IgD-negative memory B cell (primary cell): ENCODE measurements around the gene LRRC70. TPM values are rescaled to one million over a fixed set of nuclear protein-coding genes. Genes with fewer than 3 reads are reported as not detected.
A peak's percentile ranks its signal among the peaks of the same experiment; 100 is the strongest.
"Not testable (repeated sequence)": the region's sequence is repeated elsewhere in the genome, so short reads cannot be mapped to it uniquely, and the experiment has no call there.

ENCODE experiments used
- H3K27ac Mint-ChIP-seq, 3 donors: one replicate each; pipeline ENCODE4 v1.8.0; 2020 to 2022; ENCODE audit warnings: mild to moderate bottlenecking in 3 of 3, mixed read lengths in 3 of 3, moderate library complexity in 1 of 3
- H3K27me3 Mint-ChIP-seq: one replicate; pipeline ENCODE4 v1.8.0; 2021; ENCODE audit warnings: mixed read lengths
- H3K36me3 Mint-ChIP-seq: one replicate; pipeline ENCODE4 v1.8.0; 2020; ENCODE audit warnings: mild to moderate bottlenecking, mixed read lengths
- H3K4me1 Mint-ChIP-seq, 3 donors: one replicate each; pipeline ENCODE4 v1.8.0; 2020 to 2022; ENCODE audit warnings: mixed read lengths in 3 of 3, mild to moderate bottlenecking in 1 of 3
- H3K4me3 Mint-ChIP-seq, 4 donors: one replicate each; pipeline ENCODE4 v1.8.0; 2020 to 2022; ENCODE audit warnings: mild to moderate bottlenecking in 4 of 4, mixed read lengths in 4 of 4, moderate library complexity in 3 of 4
- H3K9me3 Mint-ChIP-seq, 3 donors: one replicate each; pipeline ENCODE4 v1.8.0; 2020 to 2021; ENCODE audit warnings: mixed read lengths in 3 of 3, mild to moderate bottlenecking in 1 of 3
- polyA plus RNA-seq: library from polyadenylated mRNA; unstranded; fragments of 300-500 nt; fragmentation: Illumina TruSeq; gene quantifications from one replicate; pipeline ENCODE4 v1.2.3, GENCODE V29; 2021

Gene LRRC70
- polyA plus RNA-seq, 1 donor from 2014 or later: not detected

GRCh38 chr5:62564101-62564500 lies 14.5 kb upstream of the LRRC70 start:
- H3K4me1 Mint-ChIP-seq: peaks cover 0 to 6% (median 0%) of the 10 kb centered on the region in 3 donors
- no peak overlapping the region for H3K27ac Mint-ChIP-seq
- H3K27me3 Mint-ChIP-seq: no peaks in the 10 kb centered on the region
- peaks cover 22% of the 10 kb centered on the region for H3K36me3 Mint-ChIP-seq
- no peak overlapping the region for H3K4me3 Mint-ChIP-seq
- peaks cover 4 to 25% (median 9%) of the 10 kb centered on the region in 3 donors for H3K9me3 Mint-ChIP-seq

GRCh38 chr5:62565740-62566139 lies 12.9 kb upstream of the LRRC70 start:
- not testable (repeated sequence) for H3K27ac Mint-ChIP-seq, H3K4me3 Mint-ChIP-seq, H3K4me1 Mint-ChIP-seq, H3K27me3 Mint-ChIP-seq
- Mint-ChIP-seq H3K9me3 (peaks cover 4 to 25% (median 9%) of the 10 kb centered on the region in 3 donors), H3K36me3 (peaks cover 21% of the 10 kb centered on the region)

GRCh38 chr5:62568143-62568542 lies 10.5 kb upstream of the LRRC70 start:
- H3K36me3 Mint-ChIP-seq: peaks cover 25% of the 10 kb centered on the region
- H3K27ac Mint-ChIP-seq: no peak overlapping the region
- no peak overlapping the region for H3K4me3 Mint-ChIP-seq
- peaks cover 4 to 25% (median 9%) of the 10 kb centered on the region in 3 donors for H3K9me3 Mint-ChIP-seq
- no peaks in the 10 kb centered on the region for H3K27me3 Mint-ChIP-seq
- peaks cover 0 to 4% (median 3%) of the 10 kb centered on the region in 3 donors for H3K4me1 Mint-ChIP-seq

GRCh38 chr5:62568800-62569432 lies 9.7 kb upstream of the LRRC70 start:
- no peak overlapping the region for H3K4me3 Mint-ChIP-seq
- peaks cover 0 to 4% (median 3%) of the 10 kb centered on the region in 3 donors for H3K4me1 Mint-ChIP-seq
- no peaks in the 10 kb centered on the region for H3K27me3 Mint-ChIP-seq
- H3K27ac Mint-ChIP-seq: no peak overlapping the region
- H3K36me3 Mint-ChIP-seq: peaks cover 25% of the 10 kb centered on the region
- H3K9me3 Mint-ChIP-seq: peaks cover 4 to 25% (median 9%) of the 10 kb centered on the region in 3 donors

GRCh38 chr5:62569470-62569869 lies 9.1 kb upstream of the LRRC70 start:
- Mint-ChIP-seq H3K27ac (no peak overlapping the region), H3K4me3 (no peak overlapping the region), H3K9me3 (peaks cover 4 to 25% (median 9%) of the 10 kb centered on the region in 3 donors), H3K4me1 (peaks cover 0 to 5% (median 3%) of the 10 kb centered on the region in 3 donors), H3K36me3 (peaks cover 27% of the 10 kb centered on the region), H3K27me3 (no peaks in the 10 kb centered on the region)

GRCh38 chr5:62572918-62573514 lies 5.6 kb upstream of the LRRC70 start:
- Mint-ChIP-seq H3K9me3 (peaks cover 0 to 4% (median 0%) of the 10 kb centered on the region in 3 donors), H3K4me3 (peak overlapping the region in 1 of 4 donors; percentile 15), H3K27me3 (no peaks in the 10 kb centered on the region), H3K4me1 (peaks cover 5 to 9% (median 9%) of the 10 kb centered on the region in 3 donors), H3K36me3 (peaks cover 21% of the 10 kb centered on the region), H3K27ac (no peak overlapping the region)

- Mint-ChIP-seq H3K27me3 (no peaks in the 10 kb centered on the region), H3K36me3 (peaks cover 16% of the 10 kb centered on the region), H3K27ac (no peak overlapping the region), H3K4me1 (peaks cover 11 to 13% (median 11%) of the 10 kb centered on the region in 3 donors), H3K9me3 (no peaks in the 10 kb centered on the region), H3K4me3 (no peak overlapping the region)
Measured at GRCh38 chr5:62574599-62574998, 4.0 kb upstream of the LRRC70 start.

- H3K4me3 Mint-ChIP-seq: no peak overlapping the region
- H3K9me3 Mint-ChIP-seq: no peaks in the 10 kb centered on the region
- no peak overlapping the region for H3K27ac Mint-ChIP-seq
- peaks cover 16% of the 10 kb centered on the region for H3K36me3 Mint-ChIP-seq
- H3K27me3 Mint-ChIP-seq: no peaks in the 10 kb centered on the region
- peaks cover 11 to 13% (median 11%) of the 10 kb centered on the region in 3 donors for H3K4me1 Mint-ChIP-seq
Measured at GRCh38 chr5:62575066-62575465, 3.6 kb upstream of the LRRC70 start.

GRCh38 chr5:62575489-62575888 lies 3.1 kb upstream of the LRRC70 start:
- Mint-ChIP-seq H3K4me3 (no peak overlapping the region), H3K27me3 (no peaks in the 10 kb centered on the region), H3K9me3 (no peaks in the 10 kb centered on the region), H3K4me1 (peaks cover 9 to 13% (median 11%) of the 10 kb centered on the region in 3 donors), H3K27ac (no peak overlapping the region), H3K36me3 (peaks cover 16% of the 10 kb centered on the region)

- Mint-ChIP-seq H3K27me3 (no peaks in the 10 kb centered on the region), H3K27ac (no peak overlapping the region), H3K9me3 (no peaks in the 10 kb centered on the region), H3K4me3 (no peak overlapping the region), H3K36me3 (peaks cover 21% of the 10 kb centered on the region), H3K4me1 (peaks cover 9 to 13% (median 11%) of the 10 kb centered on the region in 3 donors)
Measured at GRCh38 chr5:62576570-62577170, 1.9 kb upstream of the LRRC70 start.

- H3K27me3 Mint-ChIP-seq: no peaks in the 10 kb centered on the region
- H3K4me3 Mint-ChIP-seq: no peak overlapping the region
- no peak overlapping the region for H3K27ac Mint-ChIP-seq
- peaks cover 22% of the 10 kb centered on the region for H3K36me3 Mint-ChIP-seq
- no peaks in the 10 kb centered on the region for H3K9me3 Mint-ChIP-seq
- peaks cover 10 to 13% (median 11%) of the 10 kb centered on the region in 3 donors for H3K4me1 Mint-ChIP-seq
Measured at GRCh38 chr5:62577488-62577887, 1.1 kb upstream of the LRRC70 start.

GRCh38 chr5:62579761-62580160 lies 1.1 kb downstream of the LRRC70 start:
- Mint-ChIP-seq H3K27me3 (no peaks in the 10 kb centered on the region), H3K36me3 (peaks cover 13% of the 10 kb centered on the region), H3K27ac (no peak overlapping the region), H3K4me3 (no peak overlapping the region), H3K4me1 (peaks cover 10 to 11% (median 10%) of the 10 kb centered on the region in 3 donors), H3K9me3 (no peaks in the 10 kb centered on the region)

GRCh38 chr5:62581836-62582597 lies 3.4 kb downstream of the LRRC70 start:
- peaks cover 6 to 12% (median 8%) of the 10 kb centered on the region in 3 donors for H3K4me1 Mint-ChIP-seq
- no peaks in the 10 kb centered on the region for H3K27me3 Mint-ChIP-seq
- peaks cover 13% of the 10 kb centered on the region for H3K36me3 Mint-ChIP-seq
- H3K4me3 Mint-ChIP-seq: no peak overlapping the region
- H3K9me3 Mint-ChIP-seq: no peaks in the 10 kb centered on the region
- no peak overlapping the region for H3K27ac Mint-ChIP-seq

- H3K27me3 Mint-ChIP-seq: no peaks in the 10 kb centered on the region
- H3K4me1 Mint-ChIP-seq: peaks cover 4 to 7% (median 4%) of the 10 kb centered on the region in 3 donors
- no peak overlapping the region for H3K27ac Mint-ChIP-seq
- peaks cover 0 to 3% (median 0%) of the 10 kb centered on the region in 3 donors for H3K9me3 Mint-ChIP-seq
- no peak overlapping the region for H3K4me3 Mint-ChIP-seq
- peaks cover 16% of the 10 kb centered on the region for H3K36me3 Mint-ChIP-seq
Measured at GRCh38 chr5:62584391-62584790, 5.8 kb downstream of the LRRC70 start.

- Mint-ChIP-seq H3K4me1 (peaks cover 4 to 7% (median 4%) of the 10 kb centered on the region in 3 donors), H3K27me3 (no peaks in the 10 kb centered on the region), H3K27ac (no peak overlapping the region), H3K4me3 (no peak overlapping the region), H3K9me3 (peaks cover 0 to 5% (median 0%) of the 10 kb centered on the region in 3 donors), H3K36me3 (peaks cover 18% of the 10 kb centered on the region)
Measured at GRCh38 chr5:62585306-62585705, 6.7 kb downstream of the LRRC70 start.
